ENCODE data around the gene KLK2. TPM values are rescaled to one million over a fixed set of nuclear protein-coding genes. Genes with fewer than 3 reads are reported as not detected.

The KLK2 gene
- total and polyA plus RNA-seq, 9 donors: not detected

GRCh38 chr19:50899569-50899968 lies 26.3 kb downstream of the KLK2 start:
- Histone ChIP-seq H3K9me3 (no peaks in the 10 kb centered on the region), H3K27me3 (no peaks in the 10 kb centered on the region), H3K36me3 (no peaks in the 10 kb centered on the region), H3K4me3 (no peak overlapping the region), H3K27ac (no peak overlapping the region), H3K4me1 (ENCODE audit: insufficient read depth) (no peaks in the 10 kb centered on the region)
- TF ChIP-seq EP300 (IDR thresholded peaks at IDR 0.05) (no peak), POLR2A (IDR thresholded peaks at IDR 0.05) (no peak)
- TF ChIP-seq, protein P1, sequence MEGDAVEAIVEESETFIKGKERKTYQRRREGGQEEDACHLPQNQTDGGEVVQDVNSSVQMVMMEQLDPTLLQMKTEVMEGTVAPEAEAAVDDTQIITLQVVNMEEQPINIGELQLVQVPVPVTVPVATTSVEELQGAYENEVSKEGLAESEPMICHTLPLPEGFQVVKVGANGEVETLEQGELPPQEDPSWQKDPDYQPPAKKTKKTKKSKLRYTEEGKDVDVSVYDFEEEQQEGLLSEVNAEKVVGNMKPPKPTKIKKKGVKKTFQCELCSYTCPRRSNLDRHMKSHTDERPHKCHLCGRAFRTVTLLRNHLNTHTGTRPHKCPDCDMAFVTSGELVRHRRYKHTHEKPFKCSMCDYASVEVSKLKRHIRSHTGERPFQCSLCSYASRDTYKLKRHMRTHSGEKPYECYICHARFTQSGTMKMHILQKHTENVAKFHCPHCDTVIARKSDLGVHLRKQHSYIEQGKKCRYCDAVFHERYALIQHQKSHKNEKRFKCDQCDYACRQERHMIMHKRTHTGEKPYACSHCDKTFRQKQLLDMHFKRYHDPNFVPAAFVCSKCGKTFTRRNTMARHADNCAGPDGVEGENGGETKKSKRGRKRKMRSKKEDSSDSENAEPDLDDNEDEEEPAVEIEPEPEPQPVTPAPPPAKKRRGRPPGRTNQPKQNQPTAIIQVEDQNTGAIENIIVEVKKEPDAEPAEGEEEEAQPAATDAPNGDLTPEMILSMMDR (IDR thresholded peaks at IDR 0.05): no peak
- DNase-seq: no peak
- intact Hi-C loops (cut with DNase I): no loop called here
- 80 to 90% (median 82%) methylated on average over 3 of the region's 3 CpGs for WGBS, 3 donors

GRCh38 chr19:50902640-50903039 lies 29.4 kb downstream of the KLK2 start:
- Histone ChIP-seq H3K4me1 (ENCODE audit: insufficient read depth) (no peaks in the 10 kb centered on the region), H3K27me3 (no peaks in the 10 kb centered on the region), H3K4me3 (no peak overlapping the region), H3K36me3 (no peaks in the 10 kb centered on the region), H3K9me3 (no peaks in the 10 kb centered on the region), H3K27ac (no peak overlapping the region)
- intact Hi-C loops (cut with DNase I): no loop called here
- DNase-seq: no peak
- WGBS, 3 donors: 54 to 69% (median 62%) methylated on average over 3 to 4 of the region's 4 CpGs
- TF ChIP-seq EP300 (IDR thresholded peaks at IDR 0.05) (no peak), POLR2A (IDR thresholded peaks at IDR 0.05) (no peak)
- TF ChIP-seq, protein P1 (IDR thresholded peaks at IDR 0.05): no peak

- H3K9me3 ChIP-seq: no peaks in the 10 kb centered on the region
- H3K27ac ChIP-seq: no peak overlapping the region
- intact Hi-C loops (cut with DNase I): no loop called here
- WGBS, 3 donors: 16 to 19% (median 18%) methylated on average over 5 of the region's 5 CpGs
- H3K4me3 ChIP-seq: no peak overlapping the region
- H3K4me1 ChIP-seq (ENCODE audit: insufficient read depth): no peaks in the 10 kb centered on the region
- DNase-seq: no peak
- no peaks in the 10 kb centered on the region for H3K36me3 ChIP-seq
- H3K27me3 ChIP-seq: no peaks in the 10 kb centered on the region
- no peak for TF ChIP-seq POLR2A (IDR thresholded peaks at IDR 0.05)
- TF ChIP-seq EP300 (IDR thresholded peaks at IDR 0.05): no peak
- TF ChIP-seq, protein P1 (IDR thresholded peaks at IDR 0.05): no peak
Observed at GRCh38 chr19:50906217-50906616, 33.0 kb downstream of the KLK2 start.

DNA sequence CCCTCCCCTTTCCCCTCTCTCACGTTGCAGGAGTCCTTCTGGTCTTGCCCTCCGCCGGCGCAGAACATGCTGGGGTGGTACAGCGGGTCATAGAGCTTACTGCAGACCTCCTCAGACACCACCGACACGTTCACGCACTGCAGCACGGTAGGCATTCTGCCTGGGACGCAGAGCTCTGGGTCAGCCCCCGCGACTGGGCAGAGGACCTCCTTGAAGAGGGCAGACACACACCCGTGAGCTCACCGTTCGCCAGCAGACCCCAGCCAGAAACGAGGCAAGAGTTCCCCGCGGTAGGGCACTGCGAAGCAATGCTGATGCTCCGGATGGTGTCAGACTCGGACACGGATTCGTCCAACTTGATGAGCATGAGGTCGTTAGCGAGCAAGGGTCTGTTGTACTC lies 35.1 kb downstream of the KLK2 start:
- Histone ChIP-seq H3K4me3 (no peak overlapping the region), H3K27ac (no peak overlapping the region), H3K36me3 (no peaks in the 10 kb centered on the region), H3K27me3 (no peaks in the 10 kb centered on the region), H3K4me1 (ENCODE audit: insufficient read depth) (no peaks in the 10 kb centered on the region), H3K9me3 (no peaks in the 10 kb centered on the region)
- TF ChIP-seq POLR2A (IDR thresholded peaks at IDR 0.05): no peak
- TF ChIP-seq, protein P1 (IDR thresholded peaks at IDR 0.05): no peak
- no peak for TF ChIP-seq EP300 (IDR thresholded peaks at IDR 0.05)
- intact Hi-C loops (cut with DNase I): no loop called here
- no peak for DNase-seq
- WGBS, 3 donors: 60 to 62% (median 62%) methylated on average over 25 of the region's 25 CpGs
